Adrenal gland (tissue), 5 donors: ENCODE measurements around the gene PICK1.

Source experiments
- POLR2A ChIP-seq, 2 donors: fragments of 450-650 bp; IDR thresholded peaks; one replicate each; pipeline ENCODE4 v1.6.1; 2017; ENCODE audit warnings: antibody characterized with exemption in 2 of 2, mild to moderate bottlenecking in 2 of 2, moderate library complexity in 1 of 2
- TF ChIP-seq, protein P1 (sequence below), 6 experiments: fragments of 450-650 bp in 4 of 6; fragments of 200-600 bp in 2 of 6; sonication (generic) in 1 of 6; IDR thresholded peaks; 1 replicate in 5 of 6; 2 replicates in 1 of 6; pipeline versions ENCODE4 v1.5.1 to v1.8.0; 2016 to 2021; ENCODE audit warnings: antibody characterized with exemption in 6 of 6, mild to moderate bottlenecking in 2 of 6, moderate library complexity in 1 of 6
- donor health status: DM: no; HTN: no; CAD: no.

DNA sequence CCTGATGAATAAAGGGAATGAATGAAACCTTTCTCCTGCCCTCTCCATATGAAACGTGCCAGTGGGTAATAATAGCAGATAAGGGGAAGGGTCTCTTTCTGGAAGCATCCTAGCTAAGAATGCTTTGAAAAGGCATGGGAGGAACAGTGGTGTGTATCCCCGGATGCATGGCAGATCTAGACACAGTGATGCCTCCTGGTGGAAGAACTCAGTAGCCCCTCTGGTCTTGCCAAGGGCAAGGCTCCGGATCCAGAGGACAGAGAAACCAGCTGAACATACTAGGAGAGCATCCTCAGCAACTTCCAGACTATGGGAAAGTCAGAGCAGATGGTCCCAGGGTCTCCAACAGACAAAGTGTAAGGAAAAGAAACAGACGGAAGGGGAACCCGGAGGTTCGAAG is 46.9 kb downstream of the PICK1 start:
- TF ChIP-seq, protein P1, sequence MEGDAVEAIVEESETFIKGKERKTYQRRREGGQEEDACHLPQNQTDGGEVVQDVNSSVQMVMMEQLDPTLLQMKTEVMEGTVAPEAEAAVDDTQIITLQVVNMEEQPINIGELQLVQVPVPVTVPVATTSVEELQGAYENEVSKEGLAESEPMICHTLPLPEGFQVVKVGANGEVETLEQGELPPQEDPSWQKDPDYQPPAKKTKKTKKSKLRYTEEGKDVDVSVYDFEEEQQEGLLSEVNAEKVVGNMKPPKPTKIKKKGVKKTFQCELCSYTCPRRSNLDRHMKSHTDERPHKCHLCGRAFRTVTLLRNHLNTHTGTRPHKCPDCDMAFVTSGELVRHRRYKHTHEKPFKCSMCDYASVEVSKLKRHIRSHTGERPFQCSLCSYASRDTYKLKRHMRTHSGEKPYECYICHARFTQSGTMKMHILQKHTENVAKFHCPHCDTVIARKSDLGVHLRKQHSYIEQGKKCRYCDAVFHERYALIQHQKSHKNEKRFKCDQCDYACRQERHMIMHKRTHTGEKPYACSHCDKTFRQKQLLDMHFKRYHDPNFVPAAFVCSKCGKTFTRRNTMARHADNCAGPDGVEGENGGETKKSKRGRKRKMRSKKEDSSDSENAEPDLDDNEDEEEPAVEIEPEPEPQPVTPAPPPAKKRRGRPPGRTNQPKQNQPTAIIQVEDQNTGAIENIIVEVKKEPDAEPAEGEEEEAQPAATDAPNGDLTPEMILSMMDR (IDR thresholded peaks at IDR 0.05): no peak
- TF ChIP-seq POLR2A (IDR thresholded peaks at IDR 0.05): no peak
